ENCODE measurements around the gene PLXDC2. TPM values are rescaled to one million over a fixed set of nuclear protein-coding genes. Genes with fewer than 3 reads are reported as not detected.

Gene PLXDC2
- polyA plus RNA-seq, 2 of the 4 experiments (the other 2 are of a cell fraction) = 0.08 to 0.09 TPM

- FAIRE-seq (no peak), ATAC-seq (no peak), DNase-seq (ENCODE audit: low read depth in 1 of 2, low spot score in 1 of 2) (no peak)
- Histone ChIP-seq H3K4me2 (no peak overlapping the region), H3K4me1 (no peaks in the 10 kb centered on the region), H3K27ac (no peak overlapping the region), H3K9me3 (no peaks in the 10 kb centered on the region), H3K4me3 (no peak overlapping the region)
- 38% methylated on average over 7 of the region's 7 CpGs for WGBS (ENCODE audit: missing lambda C conversion rate)
- POLR2A ChIA-PET = no interaction called here
- CTCF ChIA-PET = no interaction called here
- TF ChIP-seq RARB (CRISPR knock-in tag; IDR thresholded peaks at IDR 0.05) (no peak), FOSL2 (IDR thresholded peaks at IDR 0.05) (no peak), FOSL2 (CRISPR knock-in tag; IDR thresholded peaks at IDR 0.05) (no peak), CBX8 (IDR thresholded peaks at IDR 0.05) (no peak), BHLHE40 (IDR thresholded peaks at IDR 0.05; ENCODE audit: low read depth, low read length) (no peak), USF2 (IDR thresholded peaks at IDR 0.05) (no peak), SMC3 (IDR thresholded peaks at IDR 0.05) (no peak), HEYL (CRISPR knock-in tag; IDR thresholded peaks at IDR 0.05) (no peak), TFCP2L1 (CRISPR knock-in tag; IDR thresholded peaks at IDR 0.05) (no peak), HDAC2 (IDR thresholded peaks at IDR 0.05) (no peak), CBX2 (IDR thresholded peaks at IDR 0.05; ENCODE audit: borderline replicate concordance, low read depth) (no peak), TP53 (CRISPR knock-in tag; IDR thresholded peaks at IDR 0.05) (no peak), CTCF (IDR thresholded peaks at IDR 0.05) (no peak), RCOR1 (IDR thresholded peaks at IDR 0.05; ENCODE audit: low read depth, low read length) (no peak), E2F6 (IDR thresholded peaks at IDR 0.05; ENCODE audit: borderline replicate concordance, low read depth) (no peak), ATOH8 (CRISPR knock-in tag; IDR thresholded peaks at IDR 0.05; ENCODE audit: low read depth) (no peak), HES2 (IDR thresholded peaks at IDR 0.05) (no peak), SREBF2 (IDR thresholded peaks at IDR 0.05) (no peak), PHF8 (IDR thresholded peaks at IDR 0.05; ENCODE audit: borderline replicate concordance, low read depth) (no peak), ESRRA (IDR thresholded peaks at IDR 0.05; ENCODE audit: borderline replicate concordance, low read length) (no peak)
Measured at GRCh38 chr10:19952224-19953010, 136.2 kb downstream of the PLXDC2 start.

- Histone ChIP-seq H3K4me2 (no peak overlapping the region), H3K9me3 (no peaks in the 10 kb centered on the region), H3K4me1 (no peaks in the 10 kb centered on the region), H3K4me3 (no peak overlapping the region), H3K27ac (no peak overlapping the region)
- TF ChIP-seq TFCP2L1 (CRISPR knock-in tag; IDR thresholded peaks at IDR 0.05) (no peak), MAFK (IDR thresholded peaks at IDR 0.05; ENCODE audit: partially characterized antibody) (peak; percentile 17)
- FAIRE-seq (no peak), DNase-seq (ENCODE audit: low read depth in 1 of 2, low spot score in 1 of 2) (no peak), ATAC-seq (no peak)
- ChIA-PET CTCF (no interaction called here), POLR2A (no interaction called here)
- 16% methylated on average over 2 of the region's 2 CpGs for WGBS (ENCODE audit: missing lambda C conversion rate)
Measured at GRCh38 chr10:19954601-19955000, 138.4 kb downstream of the PLXDC2 start.

Measured in A549 (cell line).